GM12892 (cell line): ENCODE measurements around the gene DRD4.

Source experiments
- DNase-seq: peaks from one replicate; pipeline ENCODE4 v3.0.0; 2011; ENCODE audit not compliant: insufficient read length
- FAIRE-seq: peaks from 2 replicates; lab custom pipeline; 2011; peaks lifted over from hg19 to GRCh38; lab: Jason Lieb, UNC
- POLR2A ChIP-seq: IDR thresholded peaks from 2 replicates; pipeline ENCODE4 v1.6.1; 2011; ENCODE audit warnings: low read depth, low read length, control low read depth
- POLR2AphosphoS5 ChIP-seq: IDR thresholded peaks from 2 replicates; pipeline ENCODE4 v1.6.1; 2011; ENCODE audit warnings: low read depth, low read length, control low read depth
- TAF1 ChIP-seq: IDR thresholded peaks from 2 replicates; pipeline ENCODE4 v1.6.1; 2011; ENCODE audit warnings: low read depth, mild to moderate bottlenecking, control low read depth, low read length, borderline replicate concordance

The DRD4 gene

DNA sequence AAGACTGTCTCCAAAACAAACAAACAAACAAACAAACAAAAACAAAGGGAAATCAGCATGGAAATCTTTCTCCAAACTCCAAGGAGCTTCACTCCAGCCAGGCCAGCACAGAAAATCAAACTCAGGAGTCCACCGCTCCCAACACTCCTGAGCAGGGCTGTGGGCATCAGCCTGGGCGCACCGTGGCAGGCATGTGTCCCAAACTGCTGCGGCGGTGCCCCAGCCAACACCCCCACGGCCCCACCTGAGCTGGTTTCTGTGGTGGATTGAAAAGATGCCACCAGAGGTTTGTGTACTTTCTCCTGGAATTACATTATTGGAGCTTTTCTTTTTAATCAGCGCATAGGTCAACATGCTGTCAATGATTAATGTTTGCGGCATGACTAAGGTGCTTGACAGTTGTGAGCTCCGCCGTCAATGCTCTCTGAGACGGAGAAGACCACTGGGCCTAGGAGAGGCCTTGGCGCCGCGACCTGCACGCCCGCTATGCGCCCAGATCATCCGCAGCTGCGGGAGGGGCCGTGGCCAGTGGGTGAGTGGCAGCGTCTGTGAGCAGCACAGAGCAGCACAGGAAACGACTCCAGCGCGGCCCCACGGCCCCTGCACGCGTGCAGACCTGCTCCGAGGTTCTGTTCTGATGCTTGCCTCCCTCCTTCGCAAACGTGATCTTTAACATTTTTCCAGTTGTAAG is 18.1 kb downstream of the DRD4 start:
- FAIRE-seq (no peak), DNase-seq (no peak)
- TF ChIP-seq POLR2A (no peak), TAF1 (no peak)

DNA sequence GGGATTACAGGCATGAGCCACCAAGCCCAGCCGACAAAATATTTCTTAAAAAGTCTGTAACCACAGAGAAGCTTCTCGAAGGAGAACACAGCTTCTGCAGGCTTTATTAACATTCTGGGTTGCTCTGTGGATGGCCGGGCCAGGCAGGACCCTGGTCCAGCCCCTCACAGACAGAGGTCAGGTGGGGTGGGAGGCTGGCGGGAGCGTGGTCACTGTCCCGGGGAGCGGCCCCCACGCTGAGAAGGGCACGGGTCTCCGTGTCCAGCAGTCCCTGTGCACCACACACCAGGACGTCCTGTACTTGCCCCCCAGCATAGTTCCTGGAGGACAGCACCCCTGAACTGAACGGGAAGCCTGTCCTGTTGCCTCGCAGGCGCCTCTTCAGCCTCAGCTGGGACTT is 19.4 kb downstream of the DRD4 start:
- FAIRE-seq = no peak
- TF ChIP-seq TAF1 (no peak), POLR2AphosphoS5 (no peak), POLR2A (no peak)
- DNase-seq = no peak

DNA sequence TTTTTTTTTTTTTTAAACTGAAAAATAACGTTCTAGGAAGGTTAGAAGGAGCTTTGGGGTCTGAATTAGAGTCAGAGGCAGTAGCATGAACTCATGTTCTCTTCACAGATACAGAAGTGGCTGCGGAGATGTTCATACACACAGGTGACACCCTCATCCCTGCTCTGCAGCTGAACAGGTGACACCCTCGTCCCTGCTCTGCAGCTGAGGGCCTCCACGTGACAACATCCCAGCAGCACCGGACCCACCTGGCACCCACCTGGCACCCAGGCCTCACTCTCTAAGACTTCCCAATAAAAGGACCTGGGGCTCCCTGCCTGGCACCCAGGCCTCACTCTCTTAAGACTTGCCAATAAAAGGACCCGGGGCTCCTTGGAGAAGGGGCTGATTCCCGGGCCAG is 19.8 kb downstream of the DRD4 start:
- FAIRE-seq (no peak), DNase-seq (no peak)
- TF ChIP-seq POLR2A (no peak), TAF1 (no peak), POLR2AphosphoS5 (no peak)

DNA sequence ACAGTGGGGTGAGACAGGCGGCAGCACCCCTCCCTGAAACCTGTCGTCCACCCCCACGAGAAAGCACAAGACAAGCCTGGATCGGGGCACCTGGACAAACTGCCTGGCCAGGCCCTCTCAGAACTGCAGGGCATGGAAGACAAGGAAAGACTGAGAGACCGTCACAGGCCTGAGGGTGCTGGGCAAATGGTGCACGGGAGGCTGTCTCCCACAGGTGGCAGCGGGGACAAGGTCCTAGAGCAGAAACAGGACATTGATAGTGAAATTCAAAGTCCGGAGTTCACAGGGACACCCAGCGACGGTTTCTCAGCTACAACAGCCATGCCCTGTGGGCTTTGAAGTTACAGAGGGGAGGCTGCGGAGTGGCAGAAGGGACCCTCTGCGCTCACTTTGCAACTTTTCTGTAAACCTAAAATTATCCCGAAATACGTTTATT is 20.6 kb downstream of the DRD4 start:
- FAIRE-seq (no peak), DNase-seq (no peak)
- TF ChIP-seq POLR2AphosphoS5 = no peak
- no peak for TF ChIP-seq POLR2A
- no peak for TF ChIP-seq TAF1

DNA sequence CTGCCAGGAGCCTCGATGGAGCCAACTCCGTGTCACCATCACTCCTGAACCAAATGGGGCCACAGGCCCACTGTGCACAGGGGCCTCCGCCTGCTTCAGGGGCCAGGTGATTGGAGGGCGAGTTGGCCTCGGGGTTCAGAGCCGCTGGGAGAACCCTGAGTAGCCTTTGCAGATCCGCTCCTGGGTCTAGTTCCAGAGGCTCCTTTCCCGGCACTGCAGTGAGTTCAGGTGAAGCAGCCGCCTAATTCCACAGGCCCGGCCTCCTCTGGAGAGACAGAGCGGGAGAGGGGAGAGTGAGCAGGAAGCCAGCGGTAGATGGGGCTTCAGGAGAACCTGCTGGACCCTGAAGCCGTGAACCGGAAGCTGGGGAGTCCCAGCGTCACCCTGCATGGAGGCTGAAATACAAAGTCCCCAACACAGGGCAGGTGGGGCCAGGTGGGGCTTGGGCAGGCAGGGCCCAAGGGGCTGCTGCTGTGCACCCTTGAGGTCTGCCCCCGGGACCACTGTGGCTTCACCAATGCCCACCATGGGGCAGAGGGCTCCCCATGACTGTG is 22.5 kb downstream of the DRD4 start:
- FAIRE-seq (no peak), DNase-seq (no peak)
- TF ChIP-seq POLR2A = no peak
- no peak for TF ChIP-seq TAF1
- TF ChIP-seq POLR2AphosphoS5 = no peak

DNA sequence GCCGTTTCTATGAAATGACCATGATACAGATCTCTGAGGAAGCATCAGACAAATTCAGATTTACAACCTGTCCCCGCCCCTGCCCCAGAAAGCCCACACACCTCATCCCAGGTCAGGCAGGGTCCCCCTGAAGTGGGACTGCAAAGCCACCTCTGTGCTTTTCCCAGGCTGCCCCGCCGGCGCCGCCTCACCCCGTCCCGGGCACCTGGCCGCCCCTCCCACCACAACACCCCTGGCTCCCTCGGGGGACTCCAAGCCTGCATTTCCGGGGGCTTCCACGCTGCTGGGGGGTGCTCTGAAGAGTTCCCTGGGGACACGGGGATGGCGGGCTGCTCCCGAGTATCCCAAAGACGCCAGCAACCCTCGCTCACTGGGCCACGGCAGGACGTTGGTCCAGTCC is 23.2 kb downstream of the DRD4 start:
- TF ChIP-seq TAF1 (no peak), POLR2AphosphoS5 (no peak), POLR2A (no peak)
- no peak for FAIRE-seq
- DNase-seq = no peak

DNA sequence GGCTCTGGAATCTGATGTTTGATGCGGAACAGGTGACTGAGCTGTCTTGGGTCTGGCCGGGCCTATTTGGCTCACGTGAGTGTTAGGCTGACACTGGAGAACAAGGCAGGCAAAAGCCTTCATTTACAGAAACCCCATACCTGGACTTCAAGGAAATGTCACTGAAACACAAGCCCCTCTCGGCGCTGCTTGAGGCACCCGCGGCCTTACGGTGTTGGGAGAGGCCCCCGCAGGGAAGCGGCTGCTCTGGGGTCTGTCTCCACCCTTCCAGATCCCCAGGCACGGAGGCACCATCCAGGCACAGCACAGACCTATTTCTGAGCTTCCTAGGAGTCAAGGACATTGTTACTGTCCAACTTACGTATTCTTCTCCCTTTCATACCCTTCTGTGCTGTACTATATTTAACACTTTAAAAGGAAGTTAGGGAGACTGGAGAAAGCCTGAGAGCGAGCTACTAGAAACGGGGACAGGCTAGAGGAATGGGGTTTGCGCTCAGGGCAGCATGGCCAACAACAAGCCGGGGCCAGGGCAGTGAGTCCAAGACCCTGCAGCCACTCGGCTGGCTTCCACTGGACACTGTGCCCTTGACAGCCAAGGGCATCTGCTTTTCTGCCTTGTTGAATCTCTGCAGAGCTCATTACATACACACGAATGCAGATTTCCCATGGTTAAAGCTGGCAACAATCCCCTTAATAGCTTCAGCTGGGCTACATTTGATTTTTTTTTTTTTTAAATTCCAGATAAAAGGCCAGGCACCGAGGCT is 23.8 kb downstream of the DRD4 start:
- no peak for TF ChIP-seq POLR2A
- no peak for TF ChIP-seq POLR2AphosphoS5
- no peak for TF ChIP-seq TAF1
- no peak for DNase-seq
- no peak for FAIRE-seq

DNA sequence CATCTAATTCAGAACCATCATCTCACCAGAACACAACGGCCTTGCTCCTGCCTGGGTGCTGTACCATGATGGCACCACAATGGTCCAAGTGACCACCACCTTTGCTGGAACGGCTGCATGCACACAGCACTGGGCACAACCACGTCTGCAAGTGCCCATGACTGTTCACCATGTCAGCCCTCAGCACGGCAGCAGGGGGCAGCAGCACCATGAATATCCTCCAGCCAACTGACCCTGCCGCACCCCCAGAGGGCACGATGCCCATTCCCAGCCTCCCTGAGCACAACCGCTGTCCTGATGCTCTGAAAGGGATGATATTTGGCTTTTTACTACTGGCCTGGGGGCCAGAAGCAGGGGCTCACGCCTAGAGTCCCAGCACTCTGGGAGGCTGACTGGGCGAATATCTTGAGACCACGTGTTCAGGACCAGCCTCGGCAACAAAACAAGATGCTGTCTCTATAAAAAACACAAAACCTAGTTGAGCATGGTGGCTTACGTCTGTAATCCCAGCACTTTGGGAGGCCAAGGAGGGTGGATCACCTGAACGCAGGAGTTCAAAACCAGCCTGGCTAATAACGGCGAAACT is 25.7 kb downstream of the DRD4 start:
- DNase-seq (peak; percentile 73), FAIRE-seq (peak; percentile 83)
- TF ChIP-seq POLR2AphosphoS5 (no peak), TAF1 (no peak)

DNA sequence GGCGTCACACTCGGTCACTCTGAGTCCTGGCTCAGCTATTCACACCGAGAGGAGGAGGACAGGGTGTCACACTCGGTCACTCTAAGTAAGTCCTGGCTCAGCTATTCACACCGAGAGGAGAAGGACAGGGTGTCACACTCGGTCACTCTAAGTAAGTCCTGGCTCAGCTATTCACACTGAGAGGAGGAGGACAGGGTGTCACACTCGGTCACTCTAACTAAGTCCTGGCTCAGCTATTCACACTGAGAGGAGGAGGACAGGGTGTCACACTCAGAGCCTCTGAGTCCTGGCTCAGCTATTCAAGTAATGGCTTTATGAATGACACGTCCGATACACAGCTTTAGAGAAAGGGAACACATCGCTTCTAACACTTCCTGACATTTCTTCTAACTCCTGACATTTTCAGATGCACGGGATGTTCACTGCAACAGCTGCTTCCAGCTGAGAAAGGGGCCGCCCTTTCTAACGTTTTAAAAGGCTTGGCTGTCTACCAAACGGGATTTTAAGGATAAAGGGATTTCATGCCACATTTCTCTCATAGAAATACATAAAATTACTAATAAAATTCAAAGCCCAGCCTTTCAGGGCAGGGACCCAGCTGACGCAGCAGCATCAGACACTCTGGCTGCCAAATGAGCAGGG is 28.1 kb downstream of the DRD4 start:
- TF ChIP-seq TAF1 = no peak
- TF ChIP-seq POLR2A = no peak
- no peak for TF ChIP-seq POLR2AphosphoS5
- FAIRE-seq (no peak), DNase-seq (no peak)

DNA sequence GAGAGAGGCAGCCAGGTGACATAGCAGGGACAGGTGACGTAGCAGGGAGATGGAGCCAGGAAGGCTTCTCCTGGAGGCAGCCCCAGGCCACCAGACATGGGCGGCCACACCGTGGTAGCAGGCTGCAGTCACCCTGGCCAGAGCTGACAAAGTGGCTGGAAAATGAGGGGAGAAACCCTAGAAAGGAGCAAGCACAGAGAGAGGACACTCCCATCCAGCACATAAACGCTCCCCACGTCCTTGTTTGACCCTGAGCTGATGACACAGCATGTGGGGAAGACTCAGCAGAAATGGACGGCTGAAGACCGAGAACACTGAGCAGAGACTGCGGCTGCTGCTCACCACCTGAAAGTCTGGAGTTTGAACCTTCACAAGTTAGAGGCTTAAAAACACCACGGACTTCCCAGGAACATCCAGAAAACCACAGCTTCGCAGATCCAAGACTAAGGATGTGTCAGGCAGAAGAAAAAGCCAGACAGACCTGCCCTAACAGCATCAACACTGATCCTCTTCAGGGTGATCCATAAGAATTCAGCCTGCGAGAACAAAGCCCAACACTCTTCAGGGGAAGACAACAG is 28.7 kb downstream of the DRD4 start:
- no peak for DNase-seq
- TF ChIP-seq POLR2AphosphoS5 = no peak
- TF ChIP-seq POLR2A = no peak
- no peak for TF ChIP-seq TAF1
- FAIRE-seq = no peak

DNA sequence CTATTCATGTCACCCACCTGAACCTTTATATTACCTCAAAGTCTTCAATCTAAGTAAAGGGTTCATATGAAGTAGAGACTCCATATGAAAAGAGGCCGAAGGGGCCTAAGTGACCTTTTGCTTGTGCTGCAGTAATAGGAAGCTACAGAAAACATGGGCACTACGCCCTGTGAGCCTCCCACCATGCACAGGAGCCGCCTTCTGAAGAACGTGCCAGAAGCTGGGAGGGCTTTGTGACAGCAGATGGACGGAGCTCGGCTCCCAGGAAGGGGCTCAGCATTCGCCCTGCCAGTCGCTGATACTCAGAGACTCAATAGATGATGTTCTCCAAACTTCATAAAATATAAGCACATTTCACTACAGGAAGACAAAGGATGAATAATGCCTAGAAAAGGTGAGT is 36.8 kb downstream of the DRD4 start:
- DNase-seq (no peak), FAIRE-seq (no peak)
- TF ChIP-seq TAF1 (no peak), POLR2A (no peak), POLR2AphosphoS5 (no peak)
